Smooth muscle cell (in vitro differentiated cells): ENCODE results near the gene KLHL24. TPM values are rescaled to one million over a fixed set of nuclear protein-coding genes. Genes with fewer than 3 reads are reported as not detected.

Experiments used
- DNase-seq: peaks from one replicate; lab custom pipeline; 2025; ENCODE audit not compliant: unreplicated experiment; lab: John Stamatoyannopoulos, UW
- H2AFZ ChIP-seq: fragments of 200-600 bp; sonication (generic); 2 replicates; pipeline ENCODE4 v1.6.0; 2016; ENCODE audit warnings: antibody characterized with exemption, low read depth, mild to moderate bottlenecking
- H3F3A ChIP-seq: fragments of 200-600 bp; sonication (generic); 2 replicates; pipeline ENCODE4 v1.6.0; 2017; ENCODE audit warnings: antibody characterized with exemption, low read depth
- H3K27ac ChIP-seq: fragments of 200-600 bp; sonication (generic); 2 replicates; pipeline ENCODE4 v1.5.1; 2016; ENCODE audit warnings: low read depth, mild to moderate bottlenecking
- H3K27me3 ChIP-seq: fragments of 200-600 bp; sonication (generic); 2 replicates; pipeline ENCODE4 v1.6.1; 2016; ENCODE audit warnings: low read depth, mild to moderate bottlenecking
- H3K36me3 ChIP-seq: fragments of 200-600 bp; sonication (generic); 2 replicates; pipeline ENCODE4 v1.5.1; 2016; ENCODE audit warnings: low read depth
- H3K4me1 ChIP-seq: fragments of 200-600 bp; sonication (generic); 2 replicates; pipeline ENCODE4 v1.5.1; 2016; ENCODE audit warnings: low read depth
- H3K4me2 ChIP-seq: fragments of 200-600 bp; sonication (generic); 2 replicates; pipeline ENCODE4 v1.6.0; 2016; ENCODE audit warnings: mild to moderate bottlenecking
- H3K4me3 ChIP-seq: fragments of 200-600 bp; sonication (generic); 2 replicates; pipeline ENCODE4 v1.5.1; 2016; ENCODE audit warnings: mild to moderate bottlenecking
- H3K79me2 ChIP-seq: fragments of 200-600 bp; sonication (generic); 2 replicates; pipeline ENCODE4 v1.6.0; 2016; ENCODE audit warnings: low read depth, mild to moderate bottlenecking
- H3K9ac ChIP-seq: fragments of 200-600 bp; sonication (generic); 2 replicates; pipeline ENCODE4 v1.6.0; 2016; ENCODE audit warnings: low read depth
- H3K9me3 ChIP-seq: fragments of 200-600 bp; sonication (generic); replicated peaks from 2 replicates; pipeline ENCODE4 v1.5.1; 2016; ENCODE audit warnings: low read depth
- H4K20me1 ChIP-seq: fragments of 200-600 bp; sonication (generic); 2 replicates; pipeline ENCODE4 v1.6.0; 2016; ENCODE audit warnings: low read depth
- CTCF ChIP-seq: fragments of 200-600 bp; sonication (generic); IDR thresholded peaks from 2 replicates; pipeline ENCODE4 v1.5.1; 2017; ENCODE audit warnings: borderline replicate concordance, mild to moderate bottlenecking, antibody characterized with exemption; ENCODE audit not compliant: insufficient read depth, poor library complexity, severe bottlenecking
- WGBS: methylation state at CpG from one replicate; pipeline ENCODE4 v1.1.7; 2016; ENCODE audit warnings: low lambda C conversion rate; 5-methylcytosine and 5-hydroxymethylcytosine counted together
- polyA plus RNA-seq: library from polyadenylated mRNA; unstranded; fragments of >200 nt; fragmentation: Nextera tagmentation; extraction: Ambion mirVana; gene quantifications from 2 replicates; pipeline ENCODE4 v1.2.1, GENCODE V29; 2016
- total RNA-seq: library from RNA; depleted of rRNA; stranded (reverse); fragments of >200 nt; gene quantifications from 2 replicates; pipeline ENCODE4 v1.2.3, GENCODE V29; 2014

The KLHL24 gene
- total and polyA plus RNA-seq, 2 experiments from 2014 or later: 11.0 to 71.5 TPM

GRCh38 chr3:183645254-183645653 is 9.8 kb downstream of the KLHL24 start:
- Histone ChIP-seq H3K4me3 (no peak overlapping the region), H3K36me3 (no peaks in the 10 kb centered on the region), H2AFZ (no peak overlapping the region), H3K27me3 (no peaks in the 10 kb centered on the region), H3K79me2 (peaks cover 17% of the 10 kb centered on the region), H3K9ac (no peak overlapping the region), H3K9me3 (peaks cover under 1% of the 10 kb centered on the region), H3K4me2 (no peak overlapping the region), H3F3A (no peaks in the 10 kb centered on the region), H3K4me1 (no peaks in the 10 kb centered on the region), H3K27ac (no peak overlapping the region), H4K20me1 (peaks cover 57% of the 10 kb centered on the region)
- 100% methylated on average over 2 of the region's 2 CpGs for WGBS
- no peak for DNase-seq
- TF ChIP-seq CTCF: no peak

DNA sequence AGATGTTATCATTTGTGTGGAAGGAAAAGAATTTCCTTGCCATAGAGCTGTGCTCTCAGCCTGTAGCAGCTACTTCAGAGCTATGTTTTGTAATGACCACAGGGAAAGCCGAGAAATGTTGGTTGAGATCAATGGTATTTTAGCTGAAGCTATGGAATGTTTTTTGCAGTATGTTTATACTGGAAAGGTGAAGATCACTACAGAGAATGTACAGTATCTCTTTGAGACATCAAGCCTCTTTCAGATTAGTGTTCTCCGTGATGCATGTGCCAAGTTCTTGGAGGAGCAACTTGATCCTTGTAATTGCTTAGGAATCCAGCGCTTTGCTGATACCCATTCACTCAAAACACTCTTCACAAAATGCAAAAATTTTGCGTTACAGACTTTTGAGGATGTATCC is 15.1 kb downstream of the KLHL24 start:
- Histone ChIP-seq H4K20me1 (peaks cover 9% of the 10 kb centered on the region), H3K9ac (no peak overlapping the region), H3K36me3 (peaks cover 34% of the 10 kb centered on the region), H3K9me3 (peaks cover 43% of the 10 kb centered on the region), H3K27ac (no peak overlapping the region), H2AFZ (no peak overlapping the region), H3K27me3 (no peaks in the 10 kb centered on the region), H3K79me2 (no peaks in the 10 kb centered on the region), H3K4me3 (no peak overlapping the region), H3F3A (no peaks in the 10 kb centered on the region), H3K4me1 (no peaks in the 10 kb centered on the region), H3K4me2 (no peak overlapping the region)
- TF ChIP-seq CTCF: no peak
- 97% methylated on average over 4 of the region's 4 CpGs for WGBS
- no peak for DNase-seq

DNA sequence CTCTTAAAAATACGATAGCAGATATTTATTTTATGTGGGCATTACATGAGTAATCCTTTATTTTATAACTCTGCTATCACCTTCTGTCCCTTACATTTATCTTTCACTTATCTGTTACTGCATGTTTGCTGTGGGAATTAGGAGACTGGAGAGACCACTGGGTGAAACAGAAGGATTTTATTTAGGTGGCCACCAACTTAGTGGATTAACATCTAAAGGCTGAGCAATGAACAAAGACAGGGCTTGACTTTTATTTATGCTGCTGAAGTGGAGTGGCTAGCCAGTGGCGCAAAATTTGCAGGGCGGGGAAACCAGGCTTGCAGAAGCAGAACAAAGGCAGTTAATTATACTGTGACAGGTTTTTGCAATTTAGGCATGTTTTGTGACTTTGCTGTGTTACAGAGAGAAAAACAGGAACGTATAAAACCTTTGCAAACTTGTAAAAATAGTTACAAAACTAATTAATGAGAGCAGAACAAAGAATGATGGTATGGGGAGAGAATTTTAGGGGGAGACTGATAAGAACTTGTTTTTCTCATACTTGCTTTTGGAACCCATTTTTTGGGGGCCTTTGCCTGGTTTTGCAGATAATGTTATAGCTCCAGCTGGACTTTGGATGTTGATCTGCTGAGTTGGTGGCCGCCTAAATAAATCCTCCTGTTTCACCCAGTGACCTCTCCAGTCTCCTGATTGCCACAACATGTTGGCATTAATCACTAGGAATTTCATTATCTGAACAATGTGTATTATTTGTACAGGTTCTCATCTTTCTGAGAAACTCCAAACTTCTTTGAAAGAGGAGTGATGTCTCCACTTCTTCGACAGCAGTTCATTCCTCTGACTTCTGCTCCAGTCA is 18.0 kb downstream of the KLHL24 start:
- DNase-seq: no peak
- Histone ChIP-seq H3K9ac (no peak overlapping the region), H3K9me3 (peaks cover 43% of the 10 kb centered on the region), H3K4me2 (no peak overlapping the region), H3K79me2 (no peaks in the 10 kb centered on the region), H3K4me3 (no peak overlapping the region), H3K4me1 (no peaks in the 10 kb centered on the region), H3K36me3 (peaks cover 39% of the 10 kb centered on the region), H2AFZ (no peak overlapping the region), H4K20me1 (no peaks in the 10 kb centered on the region), H3F3A (no peaks in the 10 kb centered on the region), H3K27ac (no peak overlapping the region), H3K27me3 (no peaks in the 10 kb centered on the region)
- no peak for TF ChIP-seq CTCF
- 96% methylated on average over 6 of the region's 6 CpGs for WGBS

GRCh38 chr3:183654727-183655126 is 19.3 kb downstream of the KLHL24 start:
- DNase-seq: no peak
- H3K4me2 ChIP-seq: no peak overlapping the region
- no peak overlapping the region for H3K4me3 ChIP-seq
- no peaks in the 10 kb centered on the region for H3K27me3 ChIP-seq
- TF ChIP-seq CTCF: no peak
- no peaks in the 10 kb centered on the region for H3K4me1 ChIP-seq
- no peak overlapping the region for H3K27ac ChIP-seq
- no peak overlapping the region for H3K9ac ChIP-seq
- no peaks in the 10 kb centered on the region for H3K79me2 ChIP-seq
- peaks cover 43% of the 10 kb centered on the region for H3K9me3 ChIP-seq
- WGBS: 100% methylated on average over 1 of the region's 1 CpG
- H2AFZ ChIP-seq: no peak overlapping the region
- peaks cover 5% of the 10 kb centered on the region for H4K20me1 ChIP-seq
- H3K36me3 ChIP-seq: peaks cover 43% of the 10 kb centered on the region
- no peaks in the 10 kb centered on the region for H3F3A ChIP-seq
